ENCODE measurements around the gene OOSP4B.
"Not testable (repeated sequence)": the region's sequence is repeated elsewhere in the genome, so short reads cannot be mapped to it uniquely, and the experiment has no call there.

The OOSP4B gene

DNA sequence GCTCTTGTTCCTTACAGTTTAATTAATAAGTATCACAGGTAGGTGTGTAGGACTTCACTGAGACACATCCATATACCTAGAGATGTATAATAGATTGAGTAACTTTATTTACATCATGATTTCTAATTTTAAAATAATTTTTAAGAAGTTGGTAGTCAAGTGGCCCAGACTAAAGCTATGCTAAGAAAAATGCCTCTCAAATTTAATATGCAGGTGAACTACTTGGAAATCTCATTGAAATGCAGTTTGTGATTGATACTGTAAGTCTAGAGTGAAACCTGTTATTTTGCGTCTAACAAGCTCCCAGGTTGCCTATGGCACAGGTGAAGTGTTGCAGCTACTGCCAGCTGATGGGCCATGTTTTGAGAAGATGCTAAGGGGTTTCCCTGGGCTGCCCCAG is at the start of gene OOSP4B:
TSS of gene OOSP4B (plus strand) at position 301 of the 400 bp plus-strand sequence.
- DNase-seq (ENCODE audit: low read depth in 2 of 2) = no peak

DNA sequence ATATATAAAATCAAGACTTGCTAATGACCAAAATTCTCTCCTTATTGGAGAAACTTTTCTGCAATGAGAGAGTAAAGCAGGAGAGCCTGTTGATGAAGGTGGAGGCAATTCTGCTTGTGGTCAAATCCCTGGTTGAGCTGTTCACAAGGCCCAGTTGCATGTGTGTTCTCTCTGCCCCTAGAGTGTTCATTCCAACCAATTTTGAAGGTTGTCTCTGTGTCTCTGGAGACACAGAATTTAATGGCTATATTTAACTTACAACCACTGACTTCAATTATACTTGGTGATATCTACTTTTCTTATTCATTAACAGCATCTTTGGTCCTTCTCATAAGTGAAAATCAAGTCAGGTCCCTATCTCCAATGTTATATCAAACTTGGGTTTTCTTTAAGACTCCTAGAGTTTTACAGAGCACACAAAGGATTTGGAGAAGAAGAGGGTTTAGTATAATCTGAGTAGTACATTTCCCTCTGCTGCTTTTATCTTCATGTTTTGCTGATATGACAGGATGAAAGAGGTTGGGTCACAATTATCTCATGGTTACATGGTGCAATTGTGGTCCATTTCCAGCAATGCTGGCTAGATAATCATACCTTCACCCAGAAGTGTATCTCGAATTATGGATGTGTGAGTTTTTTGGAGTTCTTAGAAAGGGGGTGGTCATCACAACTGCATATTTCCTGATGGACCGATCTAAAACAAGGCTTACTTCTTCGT is 49.1 kb upstream of the OOSP4B start:
- no peak for DNase-seq (ENCODE audit: low read depth in 2 of 2)

DNA sequence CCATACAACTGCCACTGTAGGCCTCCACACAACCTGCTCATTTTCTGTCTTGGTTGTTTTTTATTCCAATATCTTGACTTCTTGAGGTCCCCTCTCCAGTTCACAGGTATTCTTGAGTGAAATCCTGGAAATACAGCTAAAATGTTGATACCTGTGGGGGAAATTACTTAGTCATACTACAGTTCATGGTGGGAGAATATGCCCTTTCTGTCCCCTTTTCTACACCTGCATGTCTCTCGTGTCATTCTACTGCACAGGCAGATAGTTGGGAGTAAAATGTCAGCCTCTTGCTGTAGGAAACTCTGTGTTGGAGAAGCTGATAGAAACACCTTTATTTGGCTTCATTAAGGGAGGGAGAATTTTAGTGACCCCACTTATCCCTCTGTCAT is 48.6 kb upstream of the OOSP4B start:
- no peak for DNase-seq (ENCODE audit: low read depth in 2 of 2)

DNA sequence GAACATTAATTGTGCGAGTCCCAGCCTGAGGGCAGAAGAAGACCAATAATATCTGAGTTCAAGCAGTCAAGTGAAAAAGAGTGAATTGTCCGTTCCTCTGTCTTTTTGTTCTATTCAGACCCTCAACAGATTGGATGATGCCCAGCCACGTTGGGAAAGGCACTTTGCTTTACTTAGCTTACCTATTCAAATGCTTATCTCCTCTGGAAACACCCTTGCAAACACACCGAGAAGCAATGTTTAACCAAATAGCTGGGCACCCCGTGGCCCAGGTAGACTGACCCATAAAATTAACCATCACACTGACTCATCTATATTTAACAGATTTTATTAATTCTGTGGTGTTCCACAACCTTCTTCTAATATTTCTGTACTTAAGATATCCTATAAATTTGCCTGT is 43.9 kb upstream of the OOSP4B start:
- no peak for DNase-seq (ENCODE audit: low read depth in 2 of 2)

DNA sequence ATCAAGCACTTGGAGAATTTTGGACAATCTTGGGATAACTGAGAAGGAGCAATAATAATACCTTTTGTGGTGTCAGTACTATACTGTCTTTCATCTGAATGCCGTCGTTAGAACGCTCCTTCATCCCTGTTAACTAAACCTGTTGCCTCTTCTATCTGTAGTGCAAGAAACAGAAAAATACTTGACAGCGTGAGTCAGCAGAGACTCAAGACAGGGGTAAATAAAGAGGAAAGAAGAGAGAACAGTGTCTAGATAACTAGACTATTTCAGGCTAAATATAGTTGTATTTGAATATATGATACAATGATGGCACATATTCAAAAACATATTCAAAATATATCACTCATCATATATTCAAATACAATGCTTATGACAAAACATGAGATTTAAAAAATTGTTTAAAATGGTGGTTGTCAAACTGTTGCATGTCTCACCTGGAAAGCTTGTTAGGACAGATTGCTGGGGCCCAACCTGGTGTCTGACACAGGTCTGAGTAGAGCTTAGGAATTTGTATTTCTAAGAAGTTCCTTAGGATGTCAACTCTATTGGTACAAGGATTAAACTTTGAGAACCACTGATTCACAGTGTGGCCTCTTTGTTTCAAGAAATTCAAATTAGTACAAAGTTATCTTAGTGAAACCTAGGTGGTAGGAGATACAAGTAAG is 35.7 kb upstream of the OOSP4B start:
- DNase-seq (ENCODE audit: low read depth in 2 of 2) = no peak

DNA sequence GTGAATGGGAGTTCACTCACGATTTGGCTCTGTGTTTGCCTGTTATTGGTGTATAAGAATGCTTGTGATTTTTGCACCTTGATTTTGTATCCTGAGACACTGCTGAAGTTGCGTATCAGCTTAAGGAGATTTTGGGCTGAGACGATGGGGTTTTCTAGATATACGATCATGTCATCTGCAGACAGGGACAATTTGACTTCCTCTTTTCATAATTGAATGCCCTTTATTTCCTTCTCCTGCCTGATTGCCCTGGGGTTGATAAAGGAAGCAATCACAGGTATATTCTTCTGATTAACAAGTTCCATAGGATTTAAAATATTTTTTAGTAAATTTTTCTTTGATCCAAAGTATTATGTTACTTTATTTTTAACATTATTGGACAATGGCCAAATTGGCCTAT is 34.9 kb upstream of the OOSP4B start:
- not testable (repeated sequence) for DNase-seq (ENCODE audit: low read depth in 2 of 2)

DNA sequence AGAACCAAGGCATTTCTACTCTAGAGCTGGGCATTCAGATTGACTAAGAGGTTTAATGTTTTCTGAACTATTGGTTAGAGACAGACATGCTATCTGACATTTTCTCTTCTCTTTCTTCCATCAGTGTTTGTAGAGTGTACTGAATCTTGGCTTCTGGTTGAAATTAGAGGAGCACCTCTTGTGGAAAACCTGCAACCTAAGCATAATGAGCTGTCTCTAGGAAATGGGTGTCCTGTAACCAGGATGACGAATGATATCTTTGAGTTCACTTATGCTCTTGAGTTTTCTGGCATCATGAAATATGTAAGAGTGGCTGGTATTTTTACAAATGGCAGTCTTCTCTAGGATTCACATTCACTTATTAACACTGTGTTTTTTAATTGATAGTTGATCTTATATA is 33.8 kb upstream of the OOSP4B start:
- DNase-seq (ENCODE audit: low read depth in 2 of 2) = no peak

DNA sequence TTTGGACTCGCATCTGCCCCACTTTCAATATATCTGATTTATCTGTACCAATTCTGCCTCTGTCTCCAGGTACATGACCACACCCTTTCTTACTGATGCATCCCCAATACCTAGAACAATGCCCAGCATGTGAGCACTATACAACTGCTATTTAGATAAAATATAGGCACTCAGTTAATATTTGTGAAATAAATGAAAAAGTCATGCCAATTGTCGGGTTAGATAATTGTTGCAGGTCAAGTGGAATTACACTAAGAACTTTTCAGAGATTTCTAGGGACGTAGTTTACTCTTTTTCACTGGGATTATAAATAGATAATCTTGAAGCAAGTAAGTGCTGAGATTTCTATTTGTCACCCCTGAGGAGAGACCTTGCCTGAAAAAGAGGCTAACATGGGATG is 32.6 kb upstream of the OOSP4B start:
- no peak for DNase-seq (ENCODE audit: low read depth in 2 of 2)

DNA sequence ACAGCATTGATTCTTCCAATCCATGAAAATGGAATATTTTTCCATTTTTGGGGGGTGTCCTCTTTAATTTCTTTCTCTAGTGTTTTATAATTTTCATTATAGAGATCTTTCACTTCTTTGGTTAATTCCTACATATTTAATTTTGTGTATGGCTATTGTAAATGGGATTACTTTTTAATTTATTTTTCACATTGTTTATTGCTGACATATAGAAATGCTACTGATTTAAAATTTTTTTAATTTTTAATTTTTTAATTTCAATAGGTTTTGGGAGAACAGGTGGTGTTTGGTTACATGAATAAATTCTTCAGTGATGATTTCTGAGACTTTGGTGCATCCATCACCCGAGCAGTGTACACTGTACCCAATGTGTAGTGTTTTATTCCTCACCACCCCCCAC is 26.6 kb upstream of the OOSP4B start:
- DNase-seq (ENCODE audit: low read depth in 2 of 2) = no peak

DNA sequence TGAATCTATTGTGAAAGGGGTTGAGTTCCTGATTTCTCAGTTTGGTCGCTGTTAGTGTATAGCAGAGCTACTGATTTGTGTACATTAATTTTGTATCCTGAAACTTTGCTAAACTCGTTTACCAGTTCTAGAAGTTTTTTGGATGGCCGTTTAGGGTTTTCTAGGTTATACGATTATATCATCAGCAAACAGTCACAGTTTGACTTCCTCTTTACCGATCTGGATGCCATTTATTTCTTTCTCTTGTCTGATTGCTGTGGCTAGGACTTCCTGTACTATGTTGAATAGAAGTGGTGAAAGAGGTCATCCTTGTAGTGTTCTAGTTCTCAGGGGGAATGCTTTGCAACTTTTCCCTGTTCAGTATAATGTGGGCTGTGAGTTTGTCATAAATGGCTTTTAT is 24.6 kb upstream of the OOSP4B start:
- DNase-seq (ENCODE audit: low read depth in 2 of 2) = no peak

DNA sequence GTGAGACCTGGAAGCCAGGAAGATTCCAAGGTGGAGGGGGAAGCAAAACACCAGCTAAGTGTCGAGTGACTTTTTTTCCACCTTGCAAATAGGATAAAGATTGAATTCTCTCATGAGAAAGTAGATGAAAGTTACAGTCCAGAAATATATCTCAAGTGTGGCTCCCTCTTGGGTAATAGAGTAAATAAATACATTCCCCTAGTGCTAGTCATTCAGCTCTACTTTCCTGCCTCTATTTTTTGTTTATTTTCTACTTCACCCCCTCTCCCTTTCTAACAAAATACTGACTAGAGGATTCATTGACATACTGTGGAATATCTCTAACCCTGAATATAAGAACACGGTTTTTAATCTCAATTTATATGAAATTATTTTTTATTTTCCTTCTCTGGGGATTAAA is 19.2 kb upstream of the OOSP4B start:
- no peak for DNase-seq (ENCODE audit: low read depth in 2 of 2)

DNA sequence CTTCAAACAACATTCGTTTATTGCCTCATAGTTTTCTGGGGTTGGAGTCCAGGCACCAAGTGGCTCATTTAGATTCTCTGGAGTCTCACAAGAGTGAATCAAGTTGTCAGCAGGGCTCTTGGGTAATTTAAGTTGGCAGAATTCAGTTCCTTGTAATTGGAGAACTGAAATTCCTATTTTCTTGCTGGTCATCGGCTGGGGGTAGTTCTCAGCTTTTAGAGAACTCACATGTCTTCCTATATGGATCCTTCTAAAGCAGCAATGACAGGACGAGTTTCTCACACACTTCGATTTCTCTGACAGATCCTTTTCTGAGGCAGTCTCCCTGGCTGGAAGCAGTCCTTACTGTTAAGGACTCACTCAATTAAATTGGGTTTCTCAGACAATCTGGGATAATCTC is 17.3 kb upstream of the OOSP4B start:
- no peak for DNase-seq (ENCODE audit: low read depth in 2 of 2)

DNA sequence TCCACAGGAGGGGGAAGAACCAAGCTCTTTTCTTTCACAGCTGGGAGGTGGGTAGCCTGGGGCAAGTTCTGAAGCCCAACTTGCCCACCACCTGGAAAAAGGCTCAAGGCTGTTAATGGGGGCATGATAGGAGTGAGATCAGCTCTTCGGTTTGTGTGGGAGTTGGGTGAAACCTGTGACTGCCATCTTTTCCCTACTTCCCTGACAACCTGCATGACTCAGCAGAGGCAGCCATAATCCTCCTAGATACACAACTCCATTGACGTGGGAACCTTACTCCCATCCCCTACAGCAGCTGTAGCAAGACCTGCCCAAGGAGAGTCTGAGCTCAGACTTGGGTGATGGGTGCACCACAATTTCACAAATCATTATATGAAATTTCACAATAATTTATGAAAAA is 13.3 kb upstream of the OOSP4B start:
- DNase-seq (ENCODE audit: low read depth in 2 of 2) = no peak

DNA sequence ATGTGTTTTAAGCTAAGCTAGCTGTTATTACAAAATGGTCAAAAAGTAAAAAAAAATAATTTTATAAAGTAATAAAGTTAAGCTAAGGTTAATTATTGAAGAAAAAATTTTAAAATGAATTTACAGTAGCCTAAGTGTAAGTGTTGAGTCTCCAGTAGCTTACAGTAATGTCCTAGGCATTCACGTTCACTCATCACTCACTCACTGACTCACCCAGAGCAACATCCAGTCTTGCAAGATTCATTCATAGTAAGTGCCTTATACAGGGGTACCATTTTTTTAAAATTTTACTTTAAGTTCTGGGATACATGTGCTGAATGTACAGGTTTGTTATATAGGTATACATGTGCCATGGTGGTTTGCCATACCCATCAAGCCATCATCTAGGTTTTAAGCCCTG is 11.6 kb upstream of the OOSP4B start:
- no peak for DNase-seq (ENCODE audit: low read depth in 2 of 2)

DNA sequence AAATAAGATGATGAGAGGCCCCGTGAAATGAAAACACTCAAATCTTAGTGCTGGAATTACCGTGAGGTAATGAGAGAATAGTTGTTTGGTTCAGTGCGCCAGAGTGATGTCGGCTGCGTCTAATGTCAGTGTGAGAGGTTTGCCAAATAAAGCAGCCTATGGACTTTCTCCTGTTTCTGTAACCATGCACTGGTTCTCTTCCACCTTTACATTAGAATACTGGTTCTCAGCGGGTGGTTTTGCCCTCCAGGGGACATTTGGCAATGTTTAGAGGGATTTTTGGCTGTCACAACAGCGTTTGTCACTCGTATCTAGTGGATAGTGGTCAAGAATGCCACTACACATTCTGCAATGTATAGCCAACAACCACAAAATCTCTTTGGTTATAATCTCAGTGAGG is 1.1 kb downstream of the OOSP4B start:
- DNase-seq (ENCODE audit: low read depth in 2 of 2) = no peak

DNA sequence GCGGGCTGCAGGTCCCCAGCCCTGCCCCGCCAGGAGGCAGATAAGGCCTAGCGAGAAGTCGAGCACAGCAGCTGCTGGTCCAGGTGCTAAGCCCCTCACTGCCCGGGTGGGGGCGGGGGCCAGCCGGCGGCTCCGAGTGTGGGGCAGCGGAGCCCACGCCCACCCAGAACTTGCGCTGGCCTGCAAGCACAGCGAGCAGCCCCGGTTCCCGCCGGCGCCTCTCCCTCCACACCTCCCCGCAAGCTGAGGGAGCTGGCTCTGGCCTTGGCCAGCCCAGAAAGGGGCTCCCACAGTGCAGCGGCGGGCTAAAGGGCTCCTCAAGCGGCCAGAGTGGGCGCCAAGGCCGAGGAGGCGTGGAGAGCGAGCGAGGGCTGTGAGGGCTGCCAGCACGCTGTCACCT is 3.4 kb downstream of the OOSP4B start:
- not testable (repeated sequence) for DNase-seq (ENCODE audit: low read depth in 2 of 2)

DNA sequence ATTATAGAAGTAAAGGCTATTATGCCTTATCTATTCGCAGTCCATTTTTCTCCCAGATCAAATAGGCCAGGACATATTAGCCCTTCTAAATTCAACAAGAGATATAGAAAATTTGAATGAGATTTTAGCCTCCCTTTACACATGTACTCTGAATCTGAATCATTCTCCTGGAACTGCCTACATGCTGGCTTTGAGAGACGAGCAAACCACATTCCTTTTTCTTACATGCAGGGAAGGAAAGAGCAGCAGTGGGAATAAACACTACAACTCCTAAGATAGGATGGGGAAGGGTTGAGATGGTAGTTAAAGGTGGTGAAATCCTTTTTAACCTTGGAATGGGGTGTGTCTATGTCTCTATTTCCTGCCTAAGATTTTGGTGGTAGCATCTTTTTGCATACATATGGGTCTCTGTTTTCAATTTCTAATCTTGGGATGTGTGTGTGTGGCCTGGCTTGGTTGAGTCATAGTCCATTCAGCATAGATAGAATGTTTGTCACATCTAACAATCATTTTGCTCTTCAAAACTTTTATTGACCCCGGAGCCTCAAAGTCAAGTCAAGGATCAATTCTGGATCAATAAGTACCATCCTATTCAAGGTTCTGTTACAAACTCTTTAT is 12.1 kb downstream of the OOSP4B start:
- no peak for DNase-seq (ENCODE audit: low read depth in 2 of 2)

DNA sequence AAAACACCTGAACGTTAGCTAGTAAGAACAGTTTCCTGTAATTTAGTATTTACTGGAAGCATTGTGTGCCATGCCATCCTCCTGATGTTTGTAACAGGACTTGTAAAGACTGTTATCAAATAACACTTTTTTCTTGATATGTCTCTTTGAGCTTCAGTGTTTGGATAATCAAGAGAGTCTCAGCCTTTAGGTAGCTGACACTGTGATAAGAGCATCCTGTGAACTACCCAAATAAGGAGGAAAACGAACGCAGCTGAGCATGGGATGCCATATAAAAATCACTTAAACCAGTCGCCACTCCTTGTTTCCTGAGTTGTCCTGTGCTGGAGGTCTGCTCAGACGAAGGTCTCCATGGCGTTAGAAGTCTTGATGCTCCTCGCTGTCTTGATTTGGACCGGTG is 23.1 kb downstream of the OOSP4B start, which contains the start of gene OOSP2:
TSS of gene OOSP2 (plus strand) at position 301 of the 400 bp plus-strand sequence. CDS start at position 352, 51 bp downstream.
- DNase-seq (ENCODE audit: low read depth in 2 of 2) = no peak

DNA sequence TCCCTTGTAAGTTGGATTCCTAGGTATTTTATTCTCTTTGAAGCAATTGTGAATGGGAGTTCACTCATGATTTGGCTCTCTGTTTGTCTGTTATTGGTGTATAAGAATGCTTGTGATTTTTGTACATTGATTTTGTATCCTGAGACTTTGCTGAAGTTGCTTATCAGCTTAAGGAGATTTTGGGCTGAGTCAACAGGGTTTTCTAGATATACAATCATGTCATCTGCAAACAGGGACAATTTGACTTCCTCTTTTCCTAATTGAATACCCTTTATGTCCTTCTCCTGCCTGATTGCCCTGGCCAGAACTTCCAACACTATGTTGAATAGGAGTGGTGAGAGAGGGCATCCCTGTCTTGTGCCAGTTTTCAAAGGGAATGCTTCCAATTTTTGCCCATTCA is 33.4 kb downstream of the OOSP4B start:
- not testable (repeated sequence) for DNase-seq (ENCODE audit: low read depth in 2 of 2)

DNA sequence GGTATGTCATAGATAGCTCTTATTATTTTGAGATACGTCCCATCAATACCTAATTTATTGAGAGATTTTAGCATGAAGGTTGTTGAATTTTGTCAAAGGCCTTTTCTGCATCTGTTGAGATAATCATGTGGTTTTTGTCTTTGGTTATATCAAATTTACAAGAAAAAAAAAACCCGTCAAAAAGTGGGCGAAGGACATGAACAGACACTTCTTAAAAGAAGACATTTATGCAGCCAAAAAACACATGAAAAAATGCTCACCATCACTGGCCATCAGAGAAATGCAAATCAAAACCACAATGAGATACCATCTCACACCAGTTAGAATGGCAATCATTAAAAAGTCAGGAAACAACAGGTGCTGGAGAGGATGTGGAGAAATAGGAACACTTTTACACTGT is 33.9 kb downstream of the OOSP4B start:
- DNase-seq (ENCODE audit: low read depth in 2 of 2) = not testable (repeated sequence)

DNA sequence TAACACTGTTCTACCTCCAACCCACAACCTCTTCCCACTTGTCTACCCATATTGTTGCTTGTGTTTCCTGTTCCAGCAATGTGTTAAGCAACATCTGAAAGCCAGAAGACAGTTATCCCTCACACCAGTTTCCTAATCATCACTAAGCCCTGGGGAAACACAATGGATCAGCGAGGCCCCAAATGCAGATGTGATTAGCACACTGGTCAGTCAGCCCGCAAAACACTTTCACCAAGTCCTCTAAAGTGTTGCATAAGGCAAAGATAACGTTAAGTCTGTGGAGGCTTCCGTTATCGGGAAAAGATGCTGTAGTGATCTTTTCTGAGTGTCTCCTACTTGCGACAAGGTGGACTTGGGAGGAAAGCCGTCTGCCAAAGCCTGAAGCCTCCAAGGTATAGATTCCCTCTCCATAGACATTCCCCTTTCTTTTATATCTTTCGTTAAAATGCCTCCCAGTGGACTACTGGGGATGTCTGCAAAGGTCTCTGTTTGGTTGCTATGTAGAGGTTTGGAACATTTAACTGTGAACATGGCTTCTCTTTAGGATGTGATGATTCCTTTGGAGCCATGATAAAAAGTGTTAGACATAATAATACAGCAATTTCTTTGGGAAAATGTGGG is 39.5 kb downstream of the OOSP4B start, which contains the start of gene MS4A3:
TSS of gene MS4A3 (plus strand) at position 317 of the 621 bp plus-strand sequence. CDS start 4,496 bp downstream, outside the sequence.
- no peak for DNase-seq (ENCODE audit: low read depth in 2 of 2)

DNA sequence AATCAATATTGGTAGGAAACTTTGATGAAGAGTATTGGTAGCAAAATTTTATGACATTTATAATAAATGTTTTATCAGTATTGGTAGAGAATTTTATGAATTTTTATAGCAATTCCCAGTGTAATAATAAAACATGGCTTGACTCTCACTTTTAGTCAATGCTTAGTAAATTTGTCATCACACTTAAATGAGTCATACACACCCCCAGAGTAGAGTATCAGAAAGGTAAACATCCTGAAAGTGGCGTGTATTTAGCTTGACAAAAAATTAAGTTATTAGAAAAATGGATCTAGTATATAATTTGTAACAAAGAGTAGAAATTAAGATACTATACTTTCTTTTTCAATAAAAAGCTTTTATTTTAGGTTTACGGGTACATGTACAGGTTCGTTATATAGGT is 42.1 kb downstream of the OOSP4B start:
- DNase-seq (ENCODE audit: low read depth in 2 of 2) = no peak
